NCI-H510A (cell line): ENCODE measurements around the gene SH2D4B.

ENCODE experiments used
- DNase-seq: peaks from one replicate; lab custom pipeline; 2025; lab: John Stamatoyannopoulos, UW

The SH2D4B gene

GRCh38 chr10:80596391-80597257 is 58.9 kb downstream of the SH2D4B start:
- no peak for DNase-seq

DNA sequence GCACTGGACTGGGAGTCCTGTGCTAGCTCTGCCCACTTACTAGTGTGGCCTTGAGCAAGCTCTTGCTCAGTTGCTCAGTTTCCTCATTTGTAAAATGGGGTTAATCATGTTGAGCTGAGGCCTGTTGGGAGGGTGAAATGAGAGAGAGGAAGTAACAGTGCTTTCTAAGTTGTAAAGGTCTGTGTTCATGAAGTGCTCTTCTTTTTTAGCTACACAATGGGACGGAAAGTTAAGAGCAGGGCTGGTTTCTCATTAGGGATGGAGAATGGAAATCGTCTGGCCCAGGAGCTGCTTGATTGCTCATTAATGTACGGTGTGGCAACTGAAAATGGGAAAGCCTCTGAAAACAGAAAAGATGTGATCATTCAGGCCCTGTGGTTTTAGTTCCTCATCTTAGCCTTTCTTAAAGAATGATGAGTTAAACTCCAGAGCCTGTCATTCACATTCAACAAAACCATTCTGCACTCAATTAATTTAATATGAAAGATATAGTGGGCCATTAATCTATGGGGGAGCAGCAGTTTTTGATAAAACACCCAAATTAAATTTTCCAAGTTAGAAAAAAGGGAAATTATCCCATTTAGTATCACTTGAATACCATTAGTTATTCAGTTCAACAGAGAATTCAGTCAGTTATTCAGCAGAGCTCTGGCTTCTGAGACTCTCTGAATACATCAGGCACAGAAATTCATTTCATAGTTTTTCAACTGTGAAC is 60.5 kb downstream of the SH2D4B start:
- no peak for DNase-seq

GRCh38 chr10:80598951-80599350 is 61.2 kb downstream of the SH2D4B start:
- DNase-seq, result no peak

DNA sequence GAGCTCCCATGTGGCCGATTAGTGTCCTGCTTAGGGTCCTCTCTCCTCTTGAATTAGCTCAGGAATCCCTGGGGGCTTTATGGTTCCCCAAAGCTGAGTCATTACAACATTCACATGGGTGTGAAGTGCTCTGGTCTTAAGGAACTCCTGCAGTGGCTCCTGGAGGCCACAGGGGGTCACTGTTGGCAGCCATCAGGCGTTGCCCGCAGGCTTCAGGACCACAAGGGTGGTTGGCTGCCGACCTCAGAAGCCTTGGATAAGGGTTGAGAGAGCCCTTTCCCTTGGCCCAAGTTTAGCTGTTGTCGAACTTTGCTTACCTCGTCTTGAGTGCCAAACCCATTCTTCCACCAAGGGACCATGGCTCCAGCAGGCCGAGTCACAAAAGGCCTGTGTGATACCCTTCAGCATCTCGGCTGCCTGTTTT is 61.7 kb downstream of the SH2D4B start:
- peak; percentile 29 for DNase-seq

DNA sequence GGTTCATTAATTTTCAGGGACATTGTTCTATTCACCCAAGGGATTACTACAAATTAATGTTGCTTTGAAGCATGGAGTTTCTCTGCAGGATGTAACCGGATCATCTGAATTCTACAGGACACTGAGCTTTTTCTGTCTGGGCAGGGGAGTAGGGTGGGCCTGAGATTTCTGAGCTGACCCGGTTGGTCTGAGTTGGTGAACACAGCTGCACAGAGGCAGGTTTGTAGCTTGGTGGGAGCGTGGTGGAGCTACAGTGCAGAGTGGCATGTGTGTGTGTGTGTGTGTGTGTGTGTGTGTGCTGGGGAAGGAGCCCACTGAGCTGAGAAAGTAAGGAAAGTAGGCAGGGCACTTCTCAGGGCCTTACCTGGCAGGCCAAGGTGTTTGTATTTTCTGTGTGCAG is 62.6 kb downstream of the SH2D4B start:
- no peak for DNase-seq

GRCh38 chr10:80602881-80603280 is 65.2 kb downstream of the SH2D4B start:
- no peak for DNase-seq

DNA sequence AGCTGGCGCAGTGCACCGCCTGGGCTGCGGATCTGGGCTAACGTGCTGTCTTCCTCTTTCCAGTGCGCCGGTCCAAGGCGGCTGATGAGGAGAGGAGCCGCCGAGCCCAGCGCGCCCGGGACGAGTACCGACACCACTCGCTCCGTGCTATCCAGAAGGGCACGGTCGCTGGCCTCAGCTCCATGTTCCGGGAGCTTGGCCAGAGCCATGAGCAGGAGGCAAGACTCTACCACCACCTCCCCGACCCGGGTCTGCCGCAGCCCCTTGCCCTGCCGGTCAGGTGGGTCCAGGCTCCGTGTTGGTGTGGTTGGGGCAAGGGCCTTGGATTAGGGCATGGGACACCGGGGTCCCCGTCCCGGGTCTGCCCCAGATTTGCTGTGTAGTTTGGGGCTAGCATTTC is 65.8 kb downstream of the SH2D4B start:
- DNase-seq, result no peak

- DNase-seq, result no peak
These were observed 71.0 kb downstream of the SH2D4B start for GRCh38 chr10:80608706-80609105.

DNA sequence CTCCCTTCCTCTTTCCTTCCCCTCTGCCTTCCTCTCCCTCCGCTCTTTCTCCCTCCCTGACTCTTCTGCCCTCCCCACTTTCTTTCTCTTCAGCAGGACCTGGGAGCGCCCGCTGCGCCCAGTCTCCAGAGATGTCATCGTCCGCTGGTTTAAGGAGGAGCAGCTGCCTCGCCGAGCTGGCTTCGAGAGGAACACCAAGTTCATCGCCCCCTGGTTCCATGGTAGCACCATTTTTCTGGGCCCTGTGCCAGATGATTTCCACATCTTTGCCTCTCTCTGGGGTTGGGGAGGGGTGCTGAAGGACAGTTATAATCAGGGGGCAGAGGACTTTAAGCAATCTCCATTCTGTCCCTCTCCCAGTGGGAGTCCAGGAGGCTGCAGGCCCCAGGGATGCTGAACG is 71.6 kb downstream of the SH2D4B start:
- DNase-seq, result no peak

- DNase-seq, result no peak
These were observed 73.9 kb downstream of the SH2D4B start for GRCh38 chr10:80611481-80612185.

GRCh38 chr10:80612261-80612660 is 74.6 kb downstream of the SH2D4B start:
- DNase-seq, result peak; percentile 56

GRCh38 chr10:80613466-80614170 is 75.9 kb downstream of the SH2D4B start:
- no peak for DNase-seq

- no peak for DNase-seq
These were observed 77.1 kb downstream of the SH2D4B start for GRCh38 chr10:80614576-80615416.

DNA sequence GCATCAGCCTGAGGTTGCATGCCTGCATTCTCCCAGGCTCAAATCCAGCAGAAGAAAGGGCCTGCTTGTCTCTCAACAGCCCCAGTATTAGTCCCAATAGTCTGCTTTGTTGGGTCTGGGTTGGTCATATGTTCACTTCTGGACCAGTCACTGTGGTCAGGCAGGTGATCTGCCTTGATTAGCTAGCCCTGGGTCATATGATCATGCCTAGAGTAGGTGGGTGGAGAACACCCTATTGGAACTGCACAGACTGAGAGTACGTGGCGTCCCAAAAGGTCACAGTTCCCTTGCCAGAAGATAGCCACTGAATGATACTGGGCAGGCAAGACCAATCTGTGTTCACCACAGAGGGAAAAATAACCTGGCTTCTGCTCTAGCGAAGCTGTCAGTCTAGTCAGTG is 80.1 kb downstream of the SH2D4B start:
- no peak for DNase-seq

DNA sequence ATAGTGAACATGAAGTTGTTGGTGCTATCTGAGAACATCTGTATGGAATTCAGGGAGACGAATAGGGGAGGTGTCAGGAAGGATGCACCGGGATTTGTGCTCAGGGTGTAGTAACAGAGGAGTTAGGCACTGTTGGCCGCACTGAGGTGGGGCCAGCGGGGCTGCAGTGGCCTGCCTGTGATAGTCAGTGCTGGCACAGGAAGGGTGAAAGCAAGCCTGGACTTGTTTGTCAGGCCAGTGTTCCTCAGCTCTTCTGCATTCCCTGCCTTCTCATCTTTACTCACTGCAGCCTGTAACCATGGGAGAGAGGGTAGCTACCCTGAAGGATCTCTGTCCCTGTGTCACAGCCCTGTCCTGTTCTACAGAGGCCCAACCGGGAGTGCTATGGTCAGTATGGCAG is 81.3 kb downstream of the SH2D4B start:
- DNase-seq, result no peak

GRCh38 chr10:80622153-80622552 is 84.5 kb downstream of the SH2D4B start:
- DNase-seq, result no peak

DNA sequence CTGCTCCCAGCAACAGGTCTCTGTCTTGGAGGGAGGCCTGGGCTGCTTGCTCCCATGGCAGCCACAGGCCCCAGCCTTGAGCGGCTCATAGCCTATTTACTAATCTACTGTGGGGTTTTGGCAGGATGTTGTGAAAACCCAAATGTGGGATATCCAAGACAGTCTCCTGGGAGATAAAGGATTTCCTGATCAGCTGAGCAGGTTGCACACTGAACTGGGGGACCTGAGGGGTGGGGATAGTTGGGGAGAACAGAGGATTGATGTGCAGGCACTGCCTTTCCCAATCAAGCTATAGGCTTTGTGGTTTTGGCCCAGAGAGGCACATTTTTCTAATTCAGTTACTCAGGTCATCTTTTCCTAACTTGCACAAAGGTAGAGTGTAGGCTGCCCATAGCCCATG is 92.6 kb downstream of the SH2D4B start:
- DNase-seq, result no peak

- no peak for DNase-seq
These were observed 95.0 kb downstream of the SH2D4B start for GRCh38 chr10:80632742-80633141.

GRCh38 chr10:80633383-80633860 is 95.7 kb downstream of the SH2D4B start:
- DNase-seq, result no peak

- DNase-seq, result no peak
These were observed 96.2 kb downstream of the SH2D4B start for GRCh38 chr10:80633910-80634309.

DNA sequence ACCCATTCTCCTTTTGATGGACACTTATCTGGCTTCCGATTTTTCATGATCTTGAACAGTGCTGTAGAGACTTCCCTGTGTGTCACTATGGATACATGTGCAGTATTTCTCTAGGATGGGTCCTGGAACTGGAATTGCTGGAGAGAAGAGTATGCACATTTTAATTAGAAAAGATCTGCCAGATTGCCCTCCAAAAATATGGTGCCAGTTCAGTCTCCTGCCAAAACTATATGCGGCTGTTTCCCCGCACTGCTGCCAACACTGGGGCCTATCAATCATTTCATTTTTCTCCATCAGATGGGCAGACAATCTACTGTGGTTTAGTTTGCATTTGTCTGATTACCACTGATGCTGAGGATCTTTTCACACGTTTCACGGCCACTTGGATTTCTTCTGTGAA is 105.0 kb downstream of the SH2D4B start:
- no peak for DNase-seq
